ENCODE results near the gene NPPA. TPM values are rescaled to one million over a fixed set of nuclear protein-coding genes. Genes with fewer than 3 reads are reported as not detected.
A peak's percentile ranks its signal among the peaks of the same experiment; 100 is the strongest.
"Not testable (repeated sequence)": the region's sequence is repeated elsewhere in the genome, so short reads cannot be mapped to it uniquely, and the experiment has no call there.

Gene NPPA
- total RNA-seq, 1 donor from 2014 or later, result not detected

- Mint-ChIP-seq H3K36me3 (peaks cover 21% of the 10 kb centered on the region), H3K9me3 (no peaks in the 10 kb centered on the region), H3K4me3 (no peak overlapping the region), H3K4me1 (peaks cover 5% of the 10 kb centered on the region), H3K27ac (no peak overlapping the region), H3K27me3 (ENCODE audit: low read depth) (no peaks in the 10 kb centered on the region)
- TF ChIP-seq CTCF (IDR thresholded peaks at IDR 0.05; ENCODE audit: unreplicated experiment), result no peak
- no peak for DNase-seq (ENCODE audit: low spot score in 2 of 2, unreplicated experiment in 2 of 2)
These were observed 34.6 kb downstream of the NPPA start for GRCh38 chr1:11813021-11813420.

GRCh38 chr1:11807133-11807532 is 40.5 kb downstream of the NPPA start:
- H3K4me1 Mint-ChIP-seq, result peaks cover 52% of the 10 kb centered on the region
- H3K36me3 Mint-ChIP-seq, result peaks cover 3% of the 10 kb centered on the region
- no peaks in the 10 kb centered on the region for H3K9me3 Mint-ChIP-seq
- no peaks in the 10 kb centered on the region for H3K27me3 Mint-ChIP-seq (ENCODE audit: low read depth)
- peak overlapping the region; percentile 98 for H3K4me3 Mint-ChIP-seq
- H3K27ac Mint-ChIP-seq, result peak overlapping the region; percentile 98
- no peak for TF ChIP-seq CTCF (IDR thresholded peaks at IDR 0.05; ENCODE audit: unreplicated experiment)
- DNase-seq (ENCODE audit: low spot score in 2 of 2, unreplicated experiment in 2 of 2), result no peak

DNA sequence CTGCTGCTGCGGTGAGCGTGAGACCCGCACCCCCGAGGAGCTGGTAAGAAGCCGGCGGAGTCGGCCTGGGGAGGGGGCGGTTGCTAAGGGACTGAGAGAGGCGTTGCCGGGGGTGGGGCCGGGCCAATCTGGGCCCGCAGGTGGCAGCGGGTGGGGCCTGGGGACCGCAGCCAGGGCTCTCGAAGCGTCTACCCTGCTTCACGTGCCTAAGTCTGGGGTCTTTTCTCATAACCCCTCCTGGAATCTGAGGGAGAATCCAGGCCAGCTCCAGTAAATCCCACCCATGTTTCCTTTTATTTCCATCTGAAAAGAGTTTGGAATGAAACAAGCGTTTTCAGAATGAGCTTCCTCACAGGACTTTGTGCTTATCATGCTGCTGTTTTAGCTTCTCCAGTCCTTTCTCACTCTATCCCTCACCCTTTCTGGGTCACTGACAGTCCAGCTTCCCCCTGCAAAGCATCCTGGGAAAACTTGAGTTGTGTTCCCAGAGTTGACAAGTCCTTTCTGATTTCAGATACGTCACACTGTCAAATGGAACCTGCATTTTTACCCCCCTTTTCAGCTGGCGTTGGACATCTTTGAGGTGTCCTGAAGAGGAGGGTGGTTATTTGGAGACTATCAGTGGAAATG is 41.2 kb downstream of the NPPA start:
- H3K4me3 Mint-ChIP-seq, result peak overlapping the region; percentile 98
- H3K27ac Mint-ChIP-seq, result peak overlapping the region; percentile 98
- DNase-seq (ENCODE audit: low spot score in 2 of 2, unreplicated experiment in 2 of 2), result no peak
- no peaks in the 10 kb centered on the region for H3K27me3 Mint-ChIP-seq (ENCODE audit: low read depth)
- peaks cover 3% of the 10 kb centered on the region for H3K36me3 Mint-ChIP-seq
- no peaks in the 10 kb centered on the region for H3K9me3 Mint-ChIP-seq
- H3K4me1 Mint-ChIP-seq, result peaks cover 56% of the 10 kb centered on the region
- TF ChIP-seq CTCF (IDR thresholded peaks at IDR 0.05; ENCODE audit: unreplicated experiment), result no peak

DNA sequence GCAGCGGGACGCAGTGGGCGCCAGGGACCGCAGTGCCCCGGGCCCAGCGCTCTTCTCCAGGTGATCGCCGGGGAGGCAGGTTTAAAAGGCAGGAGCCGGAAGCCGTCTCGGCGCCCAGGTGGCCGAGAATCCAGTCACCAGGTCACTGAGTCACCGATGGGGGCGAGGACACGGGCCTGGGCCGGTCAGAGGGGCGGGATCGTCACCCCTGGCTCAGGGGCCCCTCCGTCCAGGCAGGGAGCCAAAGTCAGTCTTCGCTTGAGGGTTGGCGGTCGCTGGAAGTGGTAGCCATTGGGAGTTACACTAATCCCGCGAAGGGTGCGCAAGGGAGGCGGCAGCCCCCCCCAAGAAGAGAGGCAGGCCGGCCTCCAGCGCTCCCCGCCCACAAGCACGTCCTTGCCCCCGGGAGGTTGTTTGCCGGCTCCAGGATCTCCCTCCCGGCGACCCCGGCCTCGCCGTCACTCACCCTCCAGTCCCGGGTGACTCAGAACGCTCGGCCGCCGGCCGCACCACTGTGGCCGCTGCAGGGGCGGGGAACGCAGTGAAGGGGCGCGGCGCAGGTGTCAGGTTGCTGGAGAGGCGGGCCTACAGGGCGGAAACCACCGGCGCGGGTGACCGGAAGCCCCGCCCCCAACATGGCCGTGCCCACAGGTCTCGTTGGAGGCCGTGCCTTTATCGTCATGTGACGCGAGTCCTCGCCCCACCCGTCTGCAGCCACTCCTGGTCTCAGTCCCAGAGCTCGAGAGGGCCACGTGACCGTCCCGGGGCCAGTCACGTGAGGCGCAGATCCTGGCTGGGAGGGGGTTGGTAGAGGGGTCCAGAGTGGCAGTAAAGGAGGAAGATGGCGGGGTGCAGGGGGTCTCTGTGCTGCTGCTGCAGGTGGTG is 41.9 kb downstream of the NPPA start, which contains the start of the genes CLCN6 and MTHFR:
TSS of gene CLCN6 (plus strand) at position 770 of the 885 bp plus-strand sequence. CDS start at position 842, 72 bp downstream.
TSS of gene MTHFR (minus strand) at position 543 of the 885 bp plus-strand sequence. CDS start 2,848 bp downstream, outside the sequence.
- DNase-seq (ENCODE audit: low spot score in 2 of 2, unreplicated experiment in 2 of 2), result peak; percentile 99
- Mint-ChIP-seq H3K27ac (peak within 1 kb of the TSS; percentile 98), H3K36me3 (peaks cover 5% of the 10 kb centered on the region), H3K4me3 (peak within 1 kb of the TSS; percentile 98), H3K9me3 (no peaks in the 10 kb centered on the region), H3K27me3 (ENCODE audit: low read depth) (no peaks in the 10 kb centered on the region), H3K4me1 (peaks cover 57% of the 10 kb centered on the region)
- TF ChIP-seq CTCF (IDR thresholded peaks at IDR 0.05; ENCODE audit: unreplicated experiment), result no peak

- peak overlapping the region; percentile 98 for H3K27ac Mint-ChIP-seq
- H3K4me1 Mint-ChIP-seq, result peaks cover 57% of the 10 kb centered on the region
- no peaks in the 10 kb centered on the region for H3K9me3 Mint-ChIP-seq
- peak overlapping the region; percentile 98 for H3K4me3 Mint-ChIP-seq
- no peak for DNase-seq (ENCODE audit: low spot score in 2 of 2, unreplicated experiment in 2 of 2)
- no peak for TF ChIP-seq CTCF (IDR thresholded peaks at IDR 0.05; ENCODE audit: unreplicated experiment)
- peaks cover 12% of the 10 kb centered on the region for H3K36me3 Mint-ChIP-seq
- no peaks in the 10 kb centered on the region for H3K27me3 Mint-ChIP-seq (ENCODE audit: low read depth)
These were observed 42.7 kb downstream of the NPPA start for GRCh38 chr1:11804666-11805421.

GRCh38 chr1:11803924-11804665 is 43.5 kb downstream of the NPPA start:
- Mint-ChIP-seq H3K36me3 (peaks cover 12% of the 10 kb centered on the region), H3K27ac (peak overlapping the region; percentile 98), H3K4me1 (peaks cover 57% of the 10 kb centered on the region), H3K4me3 (peak overlapping the region; percentile 98)
- not testable (repeated sequence) for H3K9me3 Mint-ChIP-seq; DNase-seq (ENCODE audit: low spot score in 2 of 2, unreplicated experiment in 2 of 2); H3K27me3 Mint-ChIP-seq (ENCODE audit: low read depth)
